ENCODE measurements around the gene TGFBR3L.
"Not testable (repeated sequence)": the region's sequence is repeated elsewhere in the genome, so short reads cannot be mapped to it uniquely, and the experiment has no call there.

Gene TGFBR3L

DNA sequence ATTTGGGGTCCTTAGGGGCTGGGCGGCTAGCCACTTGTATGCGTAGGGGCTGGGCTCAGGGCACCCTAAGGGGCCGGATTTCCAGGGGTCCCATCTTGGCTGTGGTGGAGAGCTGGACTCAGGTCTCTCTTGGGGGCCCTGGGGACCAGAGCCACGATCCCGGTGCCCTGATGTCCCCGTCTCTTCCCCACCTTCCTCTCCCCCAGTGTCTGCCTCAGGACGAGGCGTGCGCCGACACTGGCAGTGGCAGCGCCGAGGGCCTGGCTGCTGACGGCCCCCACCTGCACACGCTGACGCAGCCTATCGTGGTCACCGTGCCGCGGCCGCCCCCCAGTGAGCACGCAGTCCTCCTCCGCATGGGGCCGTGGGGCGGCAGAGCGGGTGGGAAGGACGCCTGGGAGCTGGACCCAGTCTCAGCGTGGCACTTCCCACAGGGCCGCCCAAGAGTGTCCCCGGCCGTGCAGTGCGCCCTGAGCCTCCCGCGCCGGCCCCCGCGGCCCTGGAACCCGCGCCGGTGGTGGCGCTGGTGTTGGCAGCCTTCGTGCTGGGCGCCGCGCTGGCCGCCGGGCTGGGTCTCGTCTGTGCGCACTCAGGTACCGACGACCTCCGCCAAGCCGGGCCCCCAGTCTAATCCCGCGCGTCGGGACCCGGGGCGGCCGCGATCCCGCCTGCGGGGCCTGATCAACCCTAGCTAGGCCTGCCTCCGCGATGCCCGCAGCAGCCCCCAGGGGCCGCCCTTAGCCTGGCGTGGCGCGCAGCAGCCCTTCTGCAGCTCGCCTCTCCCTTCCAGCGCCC, 2.8 kb downstream of the TGFBR3L start:
- peak; percentile 68 for DNase-seq
- ATAC-seq: peak; percentile 21

DNA sequence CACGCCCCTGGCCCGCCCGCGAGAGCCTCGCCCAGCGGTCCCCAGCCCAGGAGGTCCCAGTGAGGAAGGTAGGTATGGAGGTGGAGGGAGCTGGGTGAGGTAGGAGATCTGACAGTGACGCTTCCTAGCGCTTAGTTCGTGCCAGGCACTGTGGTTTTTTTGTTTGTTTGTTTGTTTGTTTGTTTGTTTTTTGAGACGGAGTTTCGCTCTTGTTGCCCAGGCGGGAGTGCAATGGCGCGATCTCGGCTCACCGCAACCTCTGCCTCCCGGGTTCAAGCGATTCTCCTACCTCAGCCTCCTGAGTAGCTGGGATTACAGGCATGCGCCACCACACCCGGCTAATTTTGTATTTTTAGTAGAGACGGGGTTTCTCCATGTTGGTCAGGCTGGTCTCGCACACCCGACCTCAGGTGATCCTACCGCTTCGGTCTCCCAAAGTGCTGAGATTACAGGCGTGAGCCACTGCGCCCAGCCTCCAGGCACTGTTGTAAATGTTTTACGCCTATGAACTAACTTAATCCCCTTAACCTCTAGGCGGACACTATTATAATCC, 3.5 kb downstream of the TGFBR3L start:
- ATAC-seq, DNase-seq: not testable (repeated sequence)

DNA sequence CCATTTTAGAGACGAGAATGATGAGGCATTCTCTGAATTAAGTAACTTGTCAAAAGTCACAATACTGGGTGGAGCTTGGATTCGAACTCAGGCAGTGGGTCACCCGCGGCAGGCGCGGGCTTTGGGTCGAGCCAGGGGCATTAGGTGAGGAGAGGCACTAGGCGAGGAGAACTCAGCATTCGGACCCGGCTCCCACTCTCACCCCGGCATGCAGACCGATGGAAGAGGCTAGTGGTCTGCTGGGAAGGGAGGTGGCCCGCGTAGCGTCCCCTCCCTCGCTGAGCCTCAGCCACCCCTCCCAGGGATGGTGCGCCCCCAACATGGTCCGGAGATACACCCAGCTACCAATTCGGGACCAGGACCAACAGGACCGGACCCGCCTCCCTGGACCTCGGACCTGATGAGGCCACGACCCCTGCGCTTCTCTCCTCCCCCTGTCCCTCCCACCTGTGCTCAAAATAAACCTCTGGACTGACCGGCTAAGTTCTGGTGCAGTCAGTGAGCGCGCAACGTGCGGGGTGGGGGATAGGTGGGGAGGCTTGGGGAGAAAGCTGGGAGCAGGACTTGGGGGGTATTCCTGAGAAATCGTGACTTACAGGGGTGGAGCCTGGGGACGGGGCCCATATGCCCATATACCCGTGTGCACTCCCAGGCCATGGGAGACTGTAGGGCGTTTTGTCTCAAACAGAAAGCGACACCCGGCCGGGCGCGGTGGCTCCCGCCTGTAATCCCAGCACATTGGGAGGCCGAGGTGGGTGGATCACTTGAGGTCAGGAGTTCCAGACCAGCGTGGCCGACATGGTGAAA, 4.2 kb downstream of the TGFBR3L start:
- no peak for DNase-seq
- no peak for ATAC-seq

DNA sequence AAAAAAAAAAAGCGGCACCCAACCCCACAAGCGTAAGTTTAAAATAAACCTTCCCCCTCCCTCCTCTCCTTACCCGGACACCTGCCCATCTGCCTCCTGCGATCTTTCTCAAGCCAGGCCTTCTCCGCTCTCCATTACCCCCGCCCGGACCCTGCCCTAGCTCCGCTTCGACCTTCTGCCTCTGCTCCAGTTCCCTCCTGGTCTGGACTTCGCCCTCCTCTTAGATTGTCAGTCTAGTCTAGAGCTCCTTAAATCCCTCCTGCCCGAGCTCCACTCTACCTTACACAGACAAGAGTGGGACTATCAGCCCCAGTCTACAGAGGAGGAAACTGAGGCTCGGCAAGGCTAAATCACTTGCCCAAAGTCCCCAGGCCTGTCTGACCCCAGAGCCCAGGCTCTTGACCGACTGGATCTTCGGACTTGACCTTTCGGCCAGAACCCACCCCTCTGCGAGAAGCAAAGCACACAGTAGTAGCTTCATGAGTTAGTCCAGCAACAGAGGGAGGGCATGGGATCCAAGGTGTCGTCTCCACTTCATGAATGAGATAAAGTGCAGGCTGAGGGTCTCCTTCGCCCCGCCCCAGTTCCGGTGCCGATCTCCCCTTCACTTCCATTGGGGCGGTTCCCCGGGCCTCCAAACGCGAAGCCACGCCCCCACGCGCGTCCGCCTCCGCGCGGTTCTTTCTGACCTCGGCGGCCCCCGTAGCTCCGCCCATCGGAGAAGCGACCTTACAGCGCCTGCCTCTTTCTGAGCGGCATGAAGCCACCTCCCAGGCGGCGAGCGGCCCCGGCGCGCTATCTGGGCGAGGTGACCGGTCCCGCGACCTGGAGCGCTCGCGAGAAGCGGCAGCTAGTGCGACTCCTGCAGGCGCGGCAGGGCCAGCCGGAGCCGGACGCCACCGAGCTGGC, 5.2 kb downstream of the TGFBR3L start, which contains the start of gene SNAPC2:
Gene SNAPC2, plus strand, starts transcription at position 729 of the 909 bp plus-strand sequence. Its CDS starts 29 bp downstream, at position 758.
- ATAC-seq: peak; percentile 67

DNA sequence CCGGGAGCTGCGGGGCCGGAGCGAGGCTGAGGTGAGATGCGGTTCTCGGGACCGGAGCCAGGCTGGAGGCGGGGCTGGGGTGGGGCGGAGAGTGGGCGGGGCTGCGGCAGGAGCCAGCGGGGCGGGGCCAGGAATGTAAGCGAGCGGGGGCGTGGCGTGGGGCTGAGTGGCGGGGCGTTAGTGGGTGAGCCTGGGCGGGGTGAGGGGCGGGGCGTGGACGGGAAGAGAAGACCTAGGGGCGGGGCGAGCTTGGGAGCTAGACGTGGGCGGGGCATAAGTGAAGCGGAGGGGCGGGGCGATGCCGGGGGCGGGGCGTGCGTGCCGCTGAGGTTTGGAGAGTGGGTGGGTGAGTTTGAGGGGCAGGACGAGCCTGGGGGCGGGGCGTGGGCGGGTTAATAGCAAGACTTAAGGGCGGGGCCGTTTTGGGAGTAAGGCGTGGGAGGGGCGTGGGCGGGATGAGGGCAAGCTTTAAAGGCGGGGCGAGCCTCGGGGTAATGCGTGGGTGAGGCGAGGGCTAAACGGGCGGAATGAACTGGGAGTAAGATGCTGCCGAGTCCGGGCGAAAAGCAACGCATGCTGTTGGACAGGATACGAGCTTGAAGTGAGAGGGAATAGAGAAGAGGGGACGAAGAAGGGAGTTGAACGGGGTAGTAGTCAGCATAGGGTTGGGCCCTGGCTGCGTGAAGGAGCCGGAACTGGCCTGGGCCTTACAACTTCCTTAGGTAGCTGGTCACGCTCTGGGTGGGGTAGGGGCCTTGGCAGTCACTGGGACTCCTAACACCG, 6.1 kb downstream of the TGFBR3L start:
- ATAC-seq (peak; percentile 57), DNase-seq (peak; percentile 100)

More for the DNA sequence above, 5.2 kb downstream of the TGFBR3L start, which contains the start of gene SNAPC2:
- DNase-seq: peak; percentile 97

DNA sequence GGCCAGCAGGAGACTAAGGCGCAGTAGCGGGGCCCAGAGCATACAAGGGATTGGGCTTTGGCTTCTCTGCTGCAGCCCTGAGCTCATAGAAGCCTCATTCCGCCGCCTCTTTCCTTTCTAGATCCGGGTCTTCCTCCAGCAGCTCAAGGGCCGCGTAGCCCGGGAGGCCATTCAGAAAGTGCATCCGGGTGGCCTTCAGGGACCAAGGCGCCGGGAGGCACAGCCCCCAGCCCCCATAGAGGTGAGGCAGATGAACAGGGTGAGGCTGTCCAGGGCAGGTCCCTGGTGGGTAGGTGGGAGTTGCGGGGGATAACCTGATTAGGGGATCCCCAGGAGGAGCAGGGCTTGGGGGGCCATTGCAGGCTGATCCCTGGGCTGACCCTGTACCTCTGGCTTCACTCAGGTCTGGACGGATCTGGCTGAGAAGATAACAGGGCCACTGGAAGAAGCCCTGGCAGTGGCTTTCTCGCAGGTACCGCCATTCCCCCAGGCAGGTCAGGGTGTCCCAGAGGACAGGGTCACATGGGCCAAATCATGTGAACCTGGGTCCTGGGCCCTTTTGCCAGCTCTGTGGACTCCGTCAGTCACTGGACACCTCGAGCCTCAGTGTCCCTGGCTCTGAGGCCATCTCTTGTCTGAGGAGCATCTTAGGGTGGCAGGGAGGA, 6.8 kb downstream of the TGFBR3L start:
- DNase-seq (no peak), ATAC-seq (no peak)

DNA sequence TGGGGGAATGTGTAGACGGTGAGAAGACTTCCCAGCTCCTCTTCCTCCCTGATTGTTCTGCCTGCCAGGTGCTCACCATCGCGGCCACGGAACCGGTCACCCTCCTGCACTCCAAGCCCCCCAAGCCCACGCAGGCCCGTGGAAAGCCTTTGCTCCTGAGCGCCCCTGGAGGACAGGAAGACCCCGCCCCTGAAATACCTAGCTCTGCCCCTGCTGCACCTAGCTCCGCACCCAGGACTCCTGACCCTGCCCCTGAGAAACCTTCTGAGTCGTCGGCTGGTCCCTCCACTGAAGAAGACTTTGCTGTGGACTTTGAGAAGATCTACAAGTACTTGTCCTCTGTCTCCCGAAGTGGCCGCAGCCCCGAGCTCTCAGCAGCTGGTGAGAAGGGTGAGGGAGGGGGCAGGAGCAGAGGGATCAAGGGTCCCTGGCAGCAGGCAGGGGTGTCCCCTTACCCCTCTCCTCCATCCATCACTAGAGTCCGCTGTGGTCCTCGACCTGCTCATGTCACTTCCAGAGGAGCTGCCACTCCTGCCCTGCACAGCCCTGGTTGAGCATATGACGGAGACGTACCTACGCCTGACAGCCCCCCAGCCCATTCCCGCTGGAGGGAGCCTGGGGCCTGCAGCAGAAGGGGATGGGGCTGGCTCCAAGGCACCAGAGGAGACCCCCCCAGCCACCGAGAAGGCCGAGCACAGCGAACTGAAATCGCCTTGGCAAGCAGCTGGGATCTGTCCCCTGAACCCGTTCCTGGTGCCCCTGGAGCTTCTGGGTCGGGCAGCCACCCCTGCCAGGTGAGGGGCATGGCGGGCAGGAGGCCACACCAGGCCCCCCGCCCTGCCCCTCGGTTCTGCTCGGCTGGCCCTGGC, 7.6 kb downstream of the TGFBR3L start:
- ATAC-seq (no peak), DNase-seq (no peak)

DNA sequence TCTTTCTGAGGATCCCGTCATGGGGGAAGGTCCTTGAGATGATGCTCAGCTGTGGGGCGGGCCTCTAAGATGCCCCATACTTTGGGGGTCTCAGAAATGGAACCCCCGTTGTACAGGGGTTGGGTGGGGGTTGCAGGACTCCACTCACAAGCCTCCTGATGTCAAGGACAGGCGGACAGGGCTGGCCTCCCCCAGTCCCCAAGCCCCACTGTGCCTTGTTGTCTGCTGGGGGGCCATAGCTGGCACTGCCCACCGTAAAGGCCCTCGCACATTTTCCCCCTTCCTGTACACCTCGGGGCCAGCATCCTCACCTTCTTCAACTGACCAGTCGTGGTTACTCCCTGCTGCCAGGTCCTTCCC, 8.2 kb downstream of the TGFBR3L start:
- ATAC-seq: no peak
- no peak for DNase-seq

DNA sequence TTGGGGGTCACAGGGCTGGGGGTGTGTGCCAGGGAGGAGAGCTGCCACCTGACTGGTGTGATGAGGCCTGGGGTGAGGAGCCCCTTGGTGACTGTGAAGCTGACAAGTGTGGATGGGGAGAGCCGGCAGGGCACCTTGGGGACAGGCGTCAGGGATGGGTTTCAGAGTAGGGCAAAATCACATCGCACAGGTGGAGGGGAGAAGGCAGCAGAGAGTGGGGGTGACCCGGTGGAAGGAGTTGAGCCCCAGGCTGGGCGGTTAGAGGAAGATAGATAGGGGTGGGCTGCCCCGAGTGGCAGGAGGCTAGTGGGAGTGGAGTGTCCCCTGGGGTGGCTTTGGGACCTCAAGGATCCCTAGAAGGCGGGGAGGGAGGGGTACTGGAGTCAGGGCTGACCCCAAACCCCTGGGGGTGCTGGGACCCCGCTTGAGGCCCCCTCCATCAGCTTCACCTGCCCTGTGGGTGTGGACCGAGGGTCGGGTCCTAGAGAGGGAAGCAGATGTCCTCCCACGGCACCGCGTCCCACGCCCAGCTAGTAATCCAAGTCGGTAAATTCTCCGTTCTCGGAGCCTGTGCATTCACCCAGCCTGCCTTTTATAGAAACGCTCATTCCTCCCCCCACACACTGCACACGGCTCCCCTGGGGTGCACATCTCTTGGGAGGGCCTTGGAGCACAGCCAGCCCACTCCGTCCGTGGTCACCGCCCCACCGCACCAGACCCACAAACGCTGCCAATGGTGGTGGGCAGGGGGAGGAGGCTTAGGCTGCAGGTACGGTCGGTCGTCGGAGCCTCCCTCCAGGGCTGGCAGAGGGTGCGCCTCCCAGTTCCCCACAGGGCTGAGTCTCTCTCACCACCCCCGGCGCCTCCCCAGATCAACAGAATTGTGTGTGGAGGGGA, 8.9 kb downstream of the TGFBR3L start:
- ATAC-seq (no peak), DNase-seq (no peak)

DNA sequence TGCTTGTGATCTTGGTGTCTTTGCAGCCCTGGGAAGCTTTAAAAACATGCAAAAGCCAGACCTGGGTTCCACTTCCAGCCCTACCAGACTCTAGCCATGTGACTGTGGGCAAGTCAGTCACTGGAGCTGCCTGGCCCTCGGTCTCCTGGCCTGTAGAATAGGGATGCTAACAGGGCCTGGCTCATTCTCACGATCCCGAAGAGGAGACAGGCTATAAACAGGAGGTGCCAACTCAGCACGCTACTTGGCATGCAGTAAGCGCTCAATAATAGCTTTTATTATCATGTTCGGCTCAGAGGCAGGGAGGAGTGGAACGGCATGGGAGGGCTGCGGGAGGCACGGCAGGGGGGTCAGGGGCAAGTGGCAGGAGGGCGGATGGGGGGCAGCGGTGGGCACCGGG, 9.6 kb downstream of the TGFBR3L start:
- DNase-seq (no peak), ATAC-seq (no peak)

DNA sequence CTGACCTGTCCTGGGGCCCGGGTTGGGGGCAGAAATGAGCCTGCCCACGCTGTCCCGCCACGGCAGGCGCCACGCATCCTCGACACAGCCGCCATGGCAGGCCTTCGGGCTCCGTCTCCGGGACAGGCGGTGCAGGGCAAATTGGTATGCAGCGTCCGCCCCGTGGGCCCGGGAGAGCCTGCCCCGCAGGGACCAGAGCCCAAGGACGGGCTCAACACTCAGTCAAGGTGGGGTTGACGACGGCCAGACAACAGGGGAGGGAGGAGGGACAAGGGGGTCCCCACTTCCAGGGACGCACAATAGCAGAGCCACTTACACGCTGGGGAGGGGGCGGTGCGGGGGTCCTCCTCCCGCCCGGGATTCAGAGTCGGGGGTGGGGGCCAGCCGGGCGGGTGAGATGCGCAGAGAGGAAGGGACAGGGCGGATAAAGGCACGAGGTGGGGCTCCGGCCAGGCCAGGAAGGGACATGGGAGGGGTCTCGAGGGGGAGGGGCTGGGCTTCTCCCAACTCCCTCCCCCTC, 10.1 kb downstream of the TGFBR3L start:
- DNase-seq: no peak
- no peak for ATAC-seq

DNA sequence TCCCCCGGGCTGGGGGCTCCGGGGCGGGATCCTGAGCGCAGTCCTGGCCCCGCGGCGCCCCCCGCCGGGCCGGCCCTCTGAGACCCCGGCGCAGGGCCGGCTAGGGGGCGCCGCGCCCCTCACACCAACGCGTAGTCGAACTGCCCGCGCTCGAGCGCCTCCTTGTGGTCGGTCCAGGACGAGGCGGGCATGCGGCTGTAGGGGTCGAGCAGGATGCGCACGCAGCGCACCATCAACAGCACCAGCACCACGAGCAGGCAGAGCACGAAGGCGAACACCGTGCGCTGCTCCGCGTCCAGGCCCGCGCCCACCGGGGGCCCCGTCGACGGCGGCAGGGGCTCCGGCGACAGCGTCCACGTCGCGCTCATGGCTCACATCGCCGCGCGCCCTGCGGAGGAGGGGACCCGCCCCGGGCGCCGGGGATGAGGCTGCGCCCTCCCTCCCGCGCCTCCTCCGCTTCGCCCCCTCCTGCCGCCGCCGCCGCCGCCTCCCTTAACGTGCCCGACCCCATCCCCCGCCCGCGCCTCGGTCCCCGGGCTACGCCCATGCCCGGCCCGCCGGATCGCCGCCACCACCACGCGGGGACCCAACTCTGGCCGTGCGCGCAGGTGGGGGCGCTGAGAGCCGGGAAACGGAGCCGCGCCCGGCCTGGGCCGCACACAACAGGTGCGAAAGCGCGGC, 10.7 kb downstream of the TGFBR3L start:
- DNase-seq: peak; percentile 90
- peak; percentile 17 for ATAC-seq

DNA sequence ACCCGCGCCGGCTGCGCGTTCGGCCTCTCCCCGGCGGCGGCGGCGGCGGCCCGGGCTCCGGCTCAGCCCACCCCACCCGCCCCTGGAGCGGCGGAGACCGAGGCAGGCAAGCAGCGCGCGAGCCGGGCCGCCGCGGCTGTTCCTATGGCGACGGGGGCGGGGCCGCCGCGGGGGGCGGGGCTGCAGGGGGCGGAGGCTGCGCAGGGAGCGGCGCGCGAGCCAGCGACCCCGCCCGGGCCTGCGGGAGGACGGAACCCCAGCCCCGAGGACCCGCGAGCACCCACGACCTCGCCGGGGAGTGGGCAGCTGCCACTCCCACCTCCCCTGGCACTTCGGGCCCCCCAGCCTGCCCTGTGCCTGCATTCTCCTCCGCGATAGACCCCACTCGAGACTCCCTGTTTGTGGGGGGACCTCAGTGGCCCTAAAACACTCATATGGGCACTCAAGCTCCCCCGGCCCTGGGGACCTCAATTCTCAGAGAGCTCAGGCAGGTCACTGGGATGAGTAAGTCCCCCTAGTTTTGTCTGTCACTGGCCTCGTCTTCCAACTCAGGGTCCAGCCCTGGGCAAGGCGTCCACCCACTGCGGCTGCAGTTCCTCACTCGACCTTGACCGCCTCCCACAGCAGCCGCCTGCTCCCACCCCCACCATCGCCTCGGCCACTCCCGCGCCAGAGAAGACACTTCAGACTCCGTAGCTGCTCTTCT, 11.5 kb downstream of the TGFBR3L start, which contains the start of gene CTXN1:
Gene CTXN1, minus strand, starts transcription at position 115 of the 706 bp plus-strand sequence. CDS start 597 bp downstream, outside the sequence.
- ATAC-seq (peak; percentile 44), DNase-seq (peak; percentile 85)

DNA sequence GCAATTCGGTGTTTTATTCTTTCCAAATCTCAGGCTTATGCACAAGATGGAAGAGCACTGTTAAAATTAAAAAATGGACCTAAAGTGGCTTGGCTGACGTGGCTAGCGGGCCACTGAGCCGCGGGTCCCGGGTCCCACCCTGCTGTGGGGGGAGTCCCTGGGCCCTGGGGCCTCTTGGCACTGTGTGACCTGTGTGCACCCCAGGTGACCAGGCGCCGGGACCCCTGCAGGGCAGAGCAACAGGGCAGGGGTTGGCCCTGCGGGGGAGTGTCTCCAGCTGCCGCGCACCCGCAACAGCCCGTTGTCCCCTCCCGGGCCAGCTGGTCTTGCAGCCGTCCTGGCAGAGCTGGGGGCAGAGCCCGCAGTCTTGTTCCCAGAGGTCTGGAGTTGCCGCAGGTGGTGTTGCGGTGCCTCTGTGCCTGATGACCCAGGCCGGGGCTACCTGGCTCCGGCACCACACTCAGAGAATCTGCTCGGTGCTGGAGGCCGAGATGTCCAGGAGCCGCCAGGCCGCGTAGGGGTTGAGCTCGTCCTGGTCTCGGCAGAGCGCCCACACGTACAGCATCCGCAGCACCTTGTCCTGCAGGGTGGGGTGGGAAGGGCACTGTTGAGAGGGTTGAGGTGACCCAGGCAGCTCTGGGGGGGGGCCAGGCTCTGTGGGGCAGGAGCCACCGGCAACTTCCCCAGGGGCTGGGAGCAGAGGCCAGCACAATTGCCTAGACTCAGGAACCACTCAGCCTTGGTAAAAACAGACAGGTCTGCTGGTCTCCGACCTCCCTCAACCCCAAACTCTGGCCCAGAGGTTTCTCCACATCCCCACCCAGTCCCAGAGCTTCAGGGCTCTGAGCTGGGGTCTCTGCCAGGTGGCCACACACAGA, 12.3 kb downstream of the TGFBR3L start:
- no peak for DNase-seq
- no peak for ATAC-seq

DNA sequence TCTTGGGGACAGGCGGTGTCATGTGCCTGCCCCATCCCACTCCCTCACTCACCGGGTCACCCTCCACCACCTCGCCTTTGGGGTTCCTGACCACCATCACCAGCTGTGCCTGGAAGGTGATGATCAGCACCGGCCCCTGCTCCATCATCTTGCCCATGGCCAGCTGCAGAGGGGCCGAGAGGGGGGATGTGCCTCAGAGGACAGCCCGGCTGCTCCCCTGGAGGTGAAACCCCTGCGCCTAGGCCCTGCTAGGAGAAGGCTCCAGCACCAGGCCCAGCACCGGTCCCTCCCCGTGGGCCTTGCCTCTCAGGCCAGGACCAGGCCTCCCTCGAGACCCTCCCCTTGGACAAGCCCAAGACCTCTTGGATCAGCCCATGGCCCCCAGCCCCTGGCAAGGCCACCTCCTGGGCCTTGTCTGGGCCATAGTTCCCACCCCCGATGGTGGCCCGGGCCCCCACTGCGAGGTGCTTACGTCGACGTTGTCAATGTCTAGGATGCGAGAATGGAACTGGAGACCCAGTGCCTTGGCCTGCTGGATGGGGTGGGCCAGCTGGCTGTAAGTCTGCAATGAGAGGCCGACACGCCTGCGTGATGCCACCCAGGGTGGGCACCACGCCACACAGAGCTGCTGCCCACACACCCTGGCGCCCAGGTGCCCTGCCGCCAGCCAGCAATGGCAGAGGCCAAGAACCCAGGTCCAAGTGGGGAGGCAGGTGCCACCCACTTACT, 13.1 kb downstream of the TGFBR3L start:
- DNase-seq: no peak
- no peak for ATAC-seq
